HT1080 (cell line): Measurements from ENCODE around the gene DIAPH3. TPM values are rescaled to one million over a fixed set of nuclear protein-coding genes. Genes with fewer than 3 reads are reported as not detected.
"Not testable (repeated sequence)": the region's sequence is repeated elsewhere in the genome, so short reads cannot be mapped to it uniquely, and the experiment has no call there.

ENCODE experiments used
- DNase-seq: peaks from one replicate; pipeline ENCODE4 v3.0.0-alpha.2; 2015; ENCODE audit warnings: low read depth
- total RNA-seq: library from RNA; depleted of rRNA; stranded (reverse); fragments of >200 nt; shearing (Covaris generic); gene quantifications from 2 replicates; pipeline ENCODE4 v1.2.3, GENCODE V29; 2014

DIAPH3 gene
- total RNA-seq, 1 experiment from 2014 or later: 13.1 TPM

DNA sequence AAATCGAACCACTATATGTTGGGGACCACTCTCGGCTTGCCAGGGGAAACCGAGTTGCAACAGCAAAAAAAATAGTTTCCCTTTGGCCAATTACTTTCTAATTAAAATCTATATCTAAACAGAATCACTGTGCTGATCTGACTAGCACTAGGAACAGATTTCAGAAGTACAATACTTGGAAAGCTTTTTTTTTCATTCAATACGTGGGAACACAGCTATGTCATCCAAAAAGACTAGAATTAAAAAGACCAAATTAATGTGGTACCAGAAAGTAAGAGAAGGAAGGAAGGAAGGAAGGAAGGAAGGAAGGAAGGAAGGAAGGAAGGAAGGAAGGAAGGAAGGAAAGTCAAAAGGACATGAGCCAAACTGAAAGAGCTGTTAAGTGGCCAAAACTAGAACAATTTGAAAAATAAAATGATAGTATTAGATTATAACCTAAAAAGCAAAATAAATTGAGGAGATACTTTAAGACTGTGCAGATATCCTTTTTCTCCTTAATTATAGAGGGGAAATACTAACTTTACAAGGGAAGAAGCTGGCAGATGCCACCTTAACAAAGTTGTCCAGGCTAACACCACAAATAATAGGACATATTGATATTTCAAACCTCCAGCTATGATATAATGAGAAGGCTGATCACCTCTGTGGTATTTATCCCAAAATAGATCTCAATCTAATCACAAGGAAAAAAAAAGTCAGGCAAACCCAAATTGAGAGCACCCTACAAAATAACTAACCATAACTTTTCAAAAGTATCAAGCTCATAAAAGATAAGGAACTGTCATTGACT, 63.9 kb downstream of the DIAPH3 start:
- no peak for DNase-seq

DNA sequence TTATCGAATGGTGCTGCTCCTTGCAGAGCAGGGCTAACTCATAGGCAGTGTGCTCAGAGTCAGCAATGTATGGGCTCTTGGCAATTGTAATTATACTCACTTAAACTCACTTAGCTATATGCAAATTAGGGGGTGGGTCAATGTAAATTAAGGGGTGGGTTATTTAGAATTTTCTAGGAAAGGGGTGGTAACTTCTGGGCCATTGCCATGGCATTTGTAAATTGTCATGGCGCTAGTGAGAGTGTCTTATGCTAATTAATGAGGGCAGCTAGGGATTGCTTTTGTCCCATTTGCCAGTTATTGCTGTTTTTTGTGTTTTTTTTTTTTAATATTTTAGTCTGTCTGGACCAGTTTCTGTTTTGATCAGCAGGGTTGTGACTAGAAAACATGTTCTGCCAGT, 68.4 kb downstream of the DIAPH3 start:
- DNase-seq: no peak

DNA sequence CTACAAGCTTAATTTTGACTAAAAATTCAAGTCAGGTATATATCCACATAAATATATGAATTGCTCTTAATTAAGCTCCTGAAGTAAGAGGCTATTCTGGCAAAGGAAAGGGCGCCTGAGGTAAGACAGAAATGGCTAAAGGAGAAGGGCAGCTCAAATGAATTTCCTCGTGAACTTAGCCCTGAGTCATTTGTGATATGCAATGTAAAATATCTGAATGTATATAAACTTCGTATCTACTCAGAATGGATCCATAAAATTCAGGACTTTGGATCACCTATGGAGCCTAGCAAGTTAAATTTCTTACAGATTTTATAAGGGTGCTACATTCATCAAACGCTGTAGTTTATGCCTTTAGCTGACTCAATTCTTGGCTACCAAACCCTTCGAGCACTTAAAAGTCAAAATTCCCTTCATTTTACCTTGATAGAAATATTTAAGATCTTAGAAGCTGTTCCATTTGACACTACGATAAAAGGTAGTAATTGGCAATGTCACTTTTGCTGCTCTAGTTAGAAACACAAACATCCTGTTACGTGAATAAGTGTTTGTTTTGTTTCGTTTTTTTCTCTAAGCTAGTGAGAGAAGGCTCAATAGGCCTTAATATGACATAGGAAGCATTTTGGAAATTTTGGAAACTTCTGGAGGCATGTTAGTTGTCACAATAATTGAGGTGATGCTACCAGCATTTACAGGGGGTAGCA, 69.2 kb downstream of the DIAPH3 start:
- no peak for DNase-seq

DNA sequence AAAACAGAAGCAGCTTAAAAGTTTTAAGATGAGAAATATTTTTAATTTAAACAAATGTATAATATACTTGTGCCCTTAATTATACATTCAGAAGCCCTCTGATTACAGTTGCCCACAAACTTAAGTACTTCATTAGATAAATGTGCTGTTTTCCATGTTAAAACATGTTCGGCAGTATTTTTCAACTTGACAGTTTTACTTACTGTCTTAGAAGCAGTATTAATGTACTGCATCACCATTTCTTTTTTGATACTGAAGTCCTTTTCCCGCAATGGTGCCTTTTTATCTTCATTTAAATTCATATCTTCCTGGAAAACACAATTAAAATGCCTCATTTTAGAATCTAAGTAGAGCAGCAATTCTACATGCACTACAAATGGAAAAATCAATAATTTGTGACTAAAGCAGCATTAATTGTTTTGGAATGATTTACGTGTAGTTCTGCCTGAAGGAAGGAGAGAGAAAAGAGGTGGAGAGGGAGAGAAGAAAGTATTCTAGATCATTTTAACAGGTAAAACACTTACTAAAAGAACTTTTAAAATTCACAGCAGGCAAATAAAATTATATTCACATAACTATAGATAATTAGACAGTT, 70.2 kb downstream of the DIAPH3 start:
- no peak for DNase-seq

DNA sequence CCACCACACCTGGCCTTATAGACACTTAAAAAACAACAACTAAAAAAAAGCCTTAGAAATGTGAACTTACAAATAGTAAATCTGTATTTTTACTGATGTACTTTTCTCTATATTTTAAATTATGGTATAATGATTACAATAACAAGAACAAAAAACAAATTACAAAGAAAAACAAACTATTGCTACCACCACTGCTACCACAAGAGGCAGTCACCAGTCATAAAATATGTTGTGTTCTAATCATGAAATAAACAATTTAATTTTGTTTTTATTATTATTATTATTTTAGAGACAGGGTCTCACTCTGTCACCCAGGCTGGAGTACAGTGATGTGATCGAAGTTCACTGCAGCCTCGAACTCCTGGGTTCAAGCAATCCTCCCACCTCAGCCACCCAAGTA, 72.2 kb downstream of the DIAPH3 start:
- no peak for DNase-seq

DNA sequence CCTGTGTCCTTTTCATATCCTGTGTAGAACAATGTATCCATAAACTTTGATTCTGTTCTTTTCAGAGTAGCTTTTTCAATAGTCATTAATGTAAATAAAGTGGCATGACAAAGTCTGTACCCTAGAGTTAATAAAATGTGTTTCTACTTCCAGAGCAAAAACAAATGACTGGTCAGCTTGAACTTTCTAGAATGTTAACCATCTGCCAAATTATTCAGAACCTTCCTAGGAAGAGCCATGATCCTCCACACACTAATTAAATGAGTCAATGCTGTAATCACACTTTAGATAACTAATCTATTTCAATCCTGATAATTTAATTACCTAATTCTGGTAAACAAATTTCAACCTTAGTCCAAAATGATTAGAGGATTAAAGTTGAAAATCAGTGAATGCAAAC, 73.2 kb downstream of the DIAPH3 start:
- DNase-seq: no peak

DNA sequence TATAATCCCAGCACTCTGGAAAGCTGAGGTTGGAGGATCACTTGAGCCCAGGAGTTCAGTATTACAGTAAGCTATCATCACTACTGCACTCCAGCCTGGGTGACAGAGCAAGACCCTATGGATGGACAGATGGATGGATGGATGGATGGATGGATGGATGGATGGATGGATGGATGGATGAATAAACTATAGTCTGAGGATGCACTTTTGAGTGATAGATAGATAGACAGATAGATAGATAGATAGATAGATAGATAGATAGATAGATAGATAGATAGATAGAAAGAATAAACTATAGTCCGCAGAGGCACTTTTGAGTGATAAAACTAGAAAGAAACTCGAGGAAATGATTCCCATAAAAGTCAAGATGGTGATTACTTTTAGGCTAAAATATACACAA, 79.9 kb downstream of the DIAPH3 start:
- not testable (repeated sequence) for DNase-seq

DNA sequence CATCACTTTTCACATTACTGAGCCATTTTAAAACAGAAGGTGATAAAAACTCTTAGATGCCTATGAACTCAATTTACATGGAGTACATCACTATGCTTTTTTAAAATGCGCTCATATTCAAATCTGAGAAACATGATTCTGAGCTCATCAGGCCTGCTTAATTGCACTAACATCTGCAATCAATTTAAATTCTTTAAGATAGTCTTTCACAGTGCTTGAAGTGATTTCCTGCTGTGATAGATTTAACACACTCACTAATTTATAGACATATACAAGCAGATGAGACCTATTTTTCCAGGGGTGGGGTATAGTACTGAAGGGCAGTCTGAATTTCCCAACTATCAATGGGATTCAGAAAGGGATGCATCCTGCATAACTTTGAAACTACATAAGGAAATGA, 82.9 kb downstream of the DIAPH3 start:
- no peak for DNase-seq

DNA sequence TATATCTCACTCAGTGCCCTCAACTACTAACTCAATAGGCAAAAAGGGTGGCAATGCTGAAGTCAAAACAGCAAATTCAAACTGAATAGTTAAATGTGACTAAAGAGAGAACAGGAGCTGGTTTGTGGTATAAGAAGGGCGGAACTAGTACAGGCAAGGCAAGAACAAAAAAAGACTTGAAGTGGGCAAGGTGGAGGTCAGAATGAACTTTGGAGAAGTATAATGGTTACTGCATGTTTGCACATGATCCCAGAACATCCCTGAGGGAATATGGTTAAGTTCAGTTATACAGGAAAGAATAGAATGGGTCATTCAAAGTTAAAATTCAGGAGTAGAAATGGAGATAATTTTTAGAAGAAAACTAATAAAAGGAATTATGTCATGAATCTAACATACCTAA, 85.5 kb downstream of the DIAPH3 start:
- no peak for DNase-seq

DNA sequence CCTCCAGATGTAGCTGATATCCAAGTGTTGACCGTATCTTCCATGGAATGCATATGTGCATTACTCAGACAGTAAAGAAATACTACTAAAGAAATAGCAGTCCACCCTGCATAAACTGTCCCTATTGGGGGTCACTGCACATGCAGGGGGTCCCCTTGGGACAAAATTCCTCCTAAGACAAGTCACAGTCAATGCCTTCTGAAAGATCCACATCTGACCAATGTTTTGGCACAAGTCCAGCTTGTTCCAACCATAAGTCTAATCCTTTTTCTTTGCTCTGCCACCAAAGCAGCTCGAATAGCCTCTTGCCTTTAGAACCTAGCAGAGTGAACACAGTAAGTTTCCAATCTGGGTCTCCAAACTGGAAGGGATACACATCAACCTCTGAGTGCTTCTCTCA, 87.9 kb downstream of the DIAPH3 start:
- no peak for DNase-seq

DNA sequence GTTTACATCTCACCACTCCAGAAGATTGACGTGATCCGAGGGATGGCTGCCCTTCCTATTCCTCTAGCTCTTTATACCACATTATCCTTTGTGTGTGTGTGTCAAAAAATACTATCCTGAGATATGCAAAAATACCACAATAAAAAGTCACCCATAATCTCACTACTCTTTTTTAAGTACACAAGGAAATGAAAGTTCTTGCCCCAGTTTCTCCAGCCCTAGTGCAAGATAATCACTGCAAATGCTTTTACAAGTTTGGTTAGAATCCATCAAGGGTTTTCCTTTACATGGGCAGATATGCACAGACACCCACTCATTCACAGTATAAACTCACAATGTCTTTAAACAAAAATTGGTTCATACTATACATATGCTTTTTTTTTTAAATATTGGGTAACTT, 89.3 kb downstream of the DIAPH3 start:
- DNase-seq: no peak

DNA sequence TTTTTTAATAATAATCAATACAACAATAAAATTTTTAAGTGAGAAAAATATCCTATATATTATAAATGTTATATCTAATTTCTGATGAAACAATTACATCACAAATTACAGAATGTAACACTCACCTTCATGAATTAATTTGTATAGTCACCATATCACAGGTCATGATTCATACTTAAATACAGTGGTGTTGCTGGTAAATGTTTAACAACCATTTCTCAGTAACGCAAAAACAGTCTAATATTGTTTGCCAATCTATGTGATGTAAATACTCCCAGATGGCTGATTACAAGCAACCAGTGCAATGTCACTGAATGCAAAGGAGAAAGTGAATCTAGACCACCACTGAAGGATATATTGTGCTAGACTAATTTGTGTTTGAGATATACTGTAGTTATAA, 97.5 kb downstream of the DIAPH3 start:
- no peak for DNase-seq

DNA sequence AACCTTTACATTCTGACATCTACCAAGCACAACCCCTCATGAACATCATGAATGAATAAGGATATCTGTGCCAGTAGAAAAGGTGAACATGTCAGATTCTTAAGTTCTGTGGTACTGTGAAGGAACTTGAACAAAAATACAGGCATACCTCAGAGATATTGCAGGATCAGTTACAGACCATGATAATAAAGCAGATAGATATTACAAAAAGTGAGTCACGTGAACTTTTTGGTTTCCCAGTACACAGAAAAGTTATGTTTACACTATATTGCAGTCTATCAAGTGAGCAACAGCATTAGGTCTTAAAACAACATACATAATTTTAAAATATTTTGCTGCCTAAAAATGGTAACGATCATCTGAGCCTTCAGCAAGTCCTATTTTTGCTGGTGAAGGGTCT, 101.2 kb downstream of the DIAPH3 start:
- DNase-seq: no peak

DNA sequence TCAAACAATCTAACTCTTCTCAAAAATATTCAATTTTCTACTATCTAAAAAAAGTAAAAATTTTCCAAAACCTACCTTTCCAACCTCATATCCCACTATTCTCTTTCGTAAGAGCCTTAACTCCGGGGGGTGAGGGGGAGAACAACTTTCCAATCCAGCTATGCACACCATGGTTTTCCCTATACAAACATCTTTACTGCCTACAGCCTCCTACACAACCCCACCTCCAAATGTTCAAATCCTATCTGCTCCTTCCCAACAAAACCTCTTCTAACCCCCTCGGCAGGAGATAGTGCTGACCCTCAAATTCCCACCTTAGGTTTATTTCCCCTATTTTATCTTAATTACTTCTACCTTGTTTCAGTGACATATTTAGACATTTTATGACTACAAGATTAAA, 102.0 kb downstream of the DIAPH3 start:
- DNase-seq: no peak

DNA sequence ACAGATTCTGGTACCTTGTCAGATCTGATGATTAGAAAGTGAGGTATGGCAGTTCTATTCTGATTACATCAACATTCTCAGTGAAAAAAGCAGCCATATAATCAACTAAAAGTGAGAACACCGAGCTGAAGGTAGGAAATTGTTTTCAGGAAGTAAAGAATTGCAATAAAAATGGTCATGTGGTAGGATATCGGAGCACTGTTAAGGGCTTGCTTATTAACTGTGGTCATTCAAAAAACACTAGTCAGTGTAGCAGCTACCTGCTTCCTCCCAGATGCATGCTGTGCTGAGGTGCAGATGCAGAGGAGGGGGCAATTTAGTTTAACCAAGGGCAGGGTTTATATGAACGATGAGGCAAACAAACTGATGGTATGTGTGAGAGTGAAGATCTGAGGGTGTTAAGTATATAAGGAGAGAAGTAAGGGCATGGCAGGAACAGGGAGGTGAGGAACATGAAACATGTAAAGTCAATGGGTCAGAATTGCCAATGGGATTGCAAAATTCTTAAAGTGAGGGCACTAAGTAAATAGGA, 111.9 kb downstream of the DIAPH3 start:
- no peak for DNase-seq

DNA sequence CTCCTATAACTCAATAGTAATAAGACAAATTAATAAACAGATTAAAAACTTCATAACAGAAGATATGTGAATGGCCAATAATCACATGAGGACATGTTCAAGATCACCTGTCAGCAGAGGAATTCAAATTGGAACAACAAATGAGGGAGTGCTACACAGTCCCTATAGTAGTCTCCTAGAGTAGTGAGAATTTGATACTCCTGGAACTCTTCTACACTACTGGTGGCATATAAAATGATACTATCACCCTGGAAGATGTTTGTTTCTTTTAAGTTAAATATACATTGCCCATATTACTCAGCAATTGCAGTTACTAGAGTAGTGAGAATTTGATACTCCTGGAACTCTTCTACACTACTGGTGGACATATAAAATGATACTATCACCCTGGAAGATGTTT, 115.4 kb downstream of the DIAPH3 start:
- not testable (repeated sequence) for DNase-seq

DNA sequence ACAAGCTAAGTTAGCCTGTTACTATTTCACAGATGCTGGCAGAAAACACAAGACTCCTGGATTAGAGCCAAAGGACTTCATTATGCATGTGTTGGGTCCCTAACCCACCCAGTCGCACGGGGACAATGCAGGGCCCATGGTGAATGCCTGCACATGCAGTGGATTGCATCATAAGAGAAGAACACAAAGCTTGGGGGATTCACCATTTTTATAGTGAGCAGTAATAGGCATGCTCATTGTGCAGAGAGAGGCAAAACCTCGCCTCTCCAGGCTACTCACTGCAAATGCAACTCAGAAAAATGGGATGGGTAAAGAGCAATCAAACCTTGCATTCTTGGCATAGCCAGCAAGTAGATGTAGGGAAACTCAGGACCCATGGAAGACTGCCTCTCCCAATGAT, 115.8 kb downstream of the DIAPH3 start:
- no peak for DNase-seq

DNA sequence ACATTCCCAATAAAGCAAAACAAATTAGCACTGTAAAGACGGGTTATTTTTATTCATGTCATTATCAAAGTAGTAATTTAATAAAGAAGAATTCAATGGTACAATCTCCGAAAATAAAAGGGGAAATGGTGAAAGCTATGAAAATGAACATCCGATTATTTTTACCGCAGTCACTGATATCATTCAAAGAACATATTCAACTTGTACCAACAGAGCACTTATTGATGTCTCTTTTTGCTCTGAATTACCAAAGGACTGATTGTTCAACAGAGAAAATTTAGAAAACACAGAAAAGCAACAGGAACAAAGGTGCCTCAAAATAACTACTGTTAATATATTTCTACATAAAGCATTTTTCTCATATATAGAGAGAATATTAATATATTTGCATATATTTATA, 119.4 kb downstream of the DIAPH3 start:
- no peak for DNase-seq

DNA sequence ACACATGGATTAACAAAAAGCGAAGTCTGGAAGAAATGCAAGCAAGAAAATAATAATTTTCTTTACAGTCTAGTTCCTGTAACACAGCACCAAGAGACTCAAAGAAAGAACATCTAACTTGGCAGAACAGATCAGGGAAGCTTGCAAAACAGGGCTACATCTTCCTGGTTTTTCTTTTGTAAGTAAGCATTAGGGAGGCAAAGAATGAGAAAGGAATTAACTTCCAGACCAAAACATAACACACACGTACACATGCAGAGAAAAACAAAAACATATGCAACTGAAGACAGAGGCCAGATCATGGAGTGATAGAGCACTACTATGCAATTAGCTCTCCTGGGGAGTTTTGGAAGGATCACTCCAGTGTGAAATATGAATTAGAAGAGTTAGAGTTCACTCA, 120.5 kb downstream of the DIAPH3 start:
- DNase-seq: no peak

DNA sequence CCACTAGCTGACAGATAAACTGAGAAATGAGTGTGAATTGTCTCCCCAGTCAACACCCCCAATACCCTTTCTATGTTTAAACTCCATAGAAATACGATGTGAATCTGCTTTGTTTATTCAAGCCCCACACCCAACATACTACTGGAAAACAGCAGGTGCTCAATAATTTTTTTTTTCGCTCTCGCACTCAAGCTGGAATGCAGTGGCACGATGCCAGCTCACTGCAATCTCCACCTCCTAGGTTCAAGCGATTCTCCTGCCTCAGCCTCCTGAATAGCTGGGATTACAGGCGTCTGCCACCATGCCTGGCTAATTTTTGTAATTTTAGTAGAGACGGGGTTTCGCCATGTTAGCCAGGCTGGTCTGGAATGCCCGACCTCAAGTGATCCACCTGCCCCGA, 123.1 kb downstream of the DIAPH3 start:
- DNase-seq: not testable (repeated sequence)

DNA sequence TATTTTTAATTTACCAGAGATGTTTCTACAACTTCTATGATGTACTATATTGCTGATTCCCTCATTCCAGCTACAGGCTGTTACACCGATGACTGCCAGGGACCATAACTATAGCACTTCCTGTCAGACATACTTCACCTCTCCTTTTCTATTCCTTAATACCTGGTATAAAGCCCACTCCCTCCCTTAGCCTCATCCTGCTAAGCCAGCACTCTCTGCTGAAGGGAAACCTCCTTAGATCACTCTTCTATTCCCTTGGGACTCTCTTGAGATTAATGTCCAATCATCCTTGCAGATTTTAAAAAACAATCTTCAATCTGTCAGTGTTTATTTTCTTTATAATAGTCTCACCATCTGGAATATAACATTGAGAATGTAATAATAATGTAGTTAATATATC, 127.9 kb downstream of the DIAPH3 start:
- no peak for DNase-seq

DNA sequence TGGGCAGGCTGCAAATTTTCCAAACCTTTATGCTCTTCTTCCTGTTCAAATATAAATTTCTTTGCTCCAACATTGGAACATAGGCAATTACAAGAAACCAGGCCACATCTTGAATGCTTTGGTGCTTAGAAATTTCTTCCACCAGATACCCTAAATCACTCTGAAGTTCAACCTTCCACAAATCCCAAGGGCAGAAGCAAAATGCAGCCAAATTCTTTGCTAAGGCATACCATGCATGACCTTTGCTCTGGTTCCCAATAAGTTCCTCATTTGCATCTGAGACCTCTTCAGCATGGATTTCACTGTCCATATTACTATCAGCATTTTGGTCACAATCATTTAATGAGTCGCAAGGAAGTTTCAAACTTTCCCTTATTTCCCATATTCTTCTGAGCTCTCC, 130.9 kb downstream of the DIAPH3 start:
- DNase-seq: no peak
